Fibroblast of lung (primary cell): Measurements from ENCODE around the gene CDKL5. TPM values are rescaled to one million over a fixed set of nuclear protein-coding genes. Genes with fewer than 3 reads are reported as not detected.
A peak's percentile ranks its signal among the peaks of the same experiment; 100 is the strongest.

Source experiments
- DNase-seq, 2 donors: peaks; one replicate each; pipeline versions ENCODE4 v3.0.0 to v3.0.0-alpha.2; 2010; ENCODE audit warnings: low read depth in 2 of 2
- H2AFZ ChIP-seq: 2 replicates; pipeline ENCODE4 v1.5.1; 2012; ENCODE audit warnings: low read length, control low read depth, inconsistent platforms
- H3K27ac ChIP-seq: 2 replicates; pipeline ENCODE4 v1.5.1; 2011; ENCODE audit warnings: low read length, control low read depth; ENCODE audit not compliant: insufficient read depth
- H3K27me3 ChIP-seq: 2 replicates; pipeline ENCODE4 v1.5.1; 2011; ENCODE audit warnings: mild to moderate bottlenecking, low read length; ENCODE audit not compliant: control insufficient read depth, insufficient read depth
- H3K36me3 ChIP-seq: 2 replicates; pipeline ENCODE4 v1.5.1; 2011; ENCODE audit warnings: low read length; ENCODE audit not compliant: control insufficient read depth, insufficient read depth
- H3K4me1 ChIP-seq: 2 replicates; pipeline ENCODE4 v1.5.1; 2011; ENCODE audit warnings: low read length; ENCODE audit not compliant: control insufficient read depth, insufficient read depth; ENCODE audit errors: extremely low read depth
- H3K4me2 ChIP-seq: 2 replicates; pipeline ENCODE4 v1.5.1; 2011; ENCODE audit warnings: low read length, control low read depth; ENCODE audit not compliant: insufficient read depth; ENCODE audit errors: extremely low read depth
- H3K4me3 ChIP-seq, 4 experiments: fragments of 200-600 bp in 1 of 4; sonication (generic) in 1 of 4; replicated peaks in 1 of 4; 2 replicates each; pipeline ENCODE4 v1.5.1; 2011 to 2016; ENCODE audit warnings: low read length in 4 of 4, low read depth in 3 of 4, mild to moderate bottlenecking in 3 of 4, control low read depth in 2 of 4, inconsistent platforms in 1 of 4, mixed read lengths in 1 of 4; ENCODE audit not compliant: insufficient read depth in 1 of 4; ENCODE audit errors: control extremely low read depth in 1 of 4
- H3K79me2 ChIP-seq: 2 replicates; pipeline ENCODE4 v1.5.1; 2012; ENCODE audit warnings: mild to moderate bottlenecking, low read length, inconsistent platforms; ENCODE audit not compliant: control insufficient read depth, insufficient read depth
- H3K9ac ChIP-seq: 2 replicates; pipeline ENCODE4 v1.5.1; 2011; ENCODE audit warnings: mild to moderate bottlenecking, low read length, control low read depth; ENCODE audit not compliant: insufficient read depth
- H3K9me3 ChIP-seq: 2 replicates; pipeline ENCODE4 v1.5.1; 2012; ENCODE audit warnings: low read depth, low read length; ENCODE audit not compliant: control insufficient read depth, insufficient read depth
- H4K20me1 ChIP-seq: 2 replicates; pipeline ENCODE4 v1.5.1; 2011; ENCODE audit warnings: low read length; ENCODE audit not compliant: control insufficient read depth, insufficient read depth; ENCODE audit errors: extremely low read depth
- CTCF ChIP-seq, 2 donors: IDR thresholded peaks in 1 of 2; conservative IDR thresholded peaks in 1 of 2; 1 replicate in 1 of 2; 2 replicates in 1 of 2; pipeline ENCODE4 v1.5.1; 2011 to 2012; ENCODE audit warnings: low read length in 2 of 2, control low read depth in 1 of 2, inconsistent platforms in 1 of 2, low read depth in 1 of 2, mild to moderate bottlenecking in 1 of 2
- EZH2 ChIP-seq: IDR thresholded peaks from 2 replicates; pipeline ENCODE4 v1.5.1; 2012; ENCODE audit warnings: low read length, control low read depth, mild to moderate bottlenecking; ENCODE audit errors: missing control alignments
- polyA plus RNA-seq, 2 donors: library from polyadenylated mRNA; depleted of rRNA in 1 of 2; stranded (reverse) in 1 of 2; unstranded in 1 of 2; fragments of >200 nt; gene quantifications; 2 replicates each; pipeline ENCODE4 v1.2.1, GENCODE V29; 2011 to 2012; ENCODE audit warnings: missing spikeins in 1 of 2
- total RNA-seq: library from RNA; depleted of rRNA; stranded (reverse); fragments of >200 nt; gene quantifications from 2 replicates; pipeline ENCODE4 v1.2.1, GENCODE V29; 2014

CDKL5 gene
- total and polyA plus RNA-seq, 2 donors (not counting 1 experiment from before 2014, with no cell fraction given): 5.0 to 6.6 TPM

DNA sequence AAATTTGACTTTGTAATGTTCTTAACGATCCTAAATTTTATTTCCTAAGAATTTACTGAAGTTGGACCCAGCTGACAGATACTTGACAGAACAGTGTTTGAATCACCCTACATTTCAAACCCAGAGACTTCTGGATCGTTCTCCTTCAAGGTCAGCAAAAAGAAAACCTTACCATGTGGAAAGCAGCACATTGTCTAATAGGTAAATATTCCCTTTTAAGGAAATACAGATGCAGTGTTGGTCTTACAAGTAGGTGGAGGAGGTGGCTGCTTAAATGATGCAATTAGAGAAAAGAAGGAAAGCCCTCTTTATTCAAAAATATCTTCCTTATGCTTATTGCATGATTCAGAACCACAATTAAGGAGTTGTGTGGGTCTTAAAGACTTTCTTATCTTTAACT lies 173.0 kb downstream of the CDKL5 start:
- no peaks in the 10 kb centered on the region for H3K79me2 ChIP-seq
- no peak overlapping the region for H2AFZ ChIP-seq
- no peak overlapping the region for H3K4me3 ChIP-seq
- H3K4me2 ChIP-seq: no peak overlapping the region
- H3K27ac ChIP-seq: no peak overlapping the region
- TF ChIP-seq EZH2 (no peak), CTCF (conservative IDR thresholded peaks at IDR 0.05 in 1 of 2, IDR thresholded peaks at IDR 0.05 in 1 of 2; ENCODE audit: low read depth in 1 of 2, low read length in 2 of 2) (no peak)
- H3K36me3 ChIP-seq: no peaks in the 10 kb centered on the region
- DNase-seq: peak; percentile 1 to 30
- H3K9ac ChIP-seq: no peak overlapping the region
- H3K4me1 ChIP-seq: no peaks in the 10 kb centered on the region
- no peaks in the 10 kb centered on the region for H3K27me3 ChIP-seq
- no peaks in the 10 kb centered on the region for H4K20me1 ChIP-seq
- H3K9me3 ChIP-seq: no peaks in the 10 kb centered on the region

DNA sequence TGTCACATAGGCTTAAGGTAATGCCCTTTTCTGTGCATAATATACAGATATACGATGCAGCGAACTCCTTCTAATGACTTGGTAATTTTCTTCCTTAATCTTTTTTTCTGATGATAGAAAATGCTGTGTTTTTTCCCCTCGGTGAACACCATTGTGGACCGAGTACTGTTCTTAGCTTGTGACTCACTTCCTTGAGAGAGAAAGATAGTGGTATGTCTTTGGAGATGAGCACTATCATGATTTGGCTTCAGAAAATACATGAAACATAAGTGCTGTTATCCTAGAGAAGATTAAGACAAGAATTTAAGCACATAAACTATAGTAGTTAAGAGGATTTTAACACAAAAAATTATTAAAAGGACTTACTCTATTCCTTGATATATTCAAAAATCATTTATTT lies 182.6 kb downstream of the CDKL5 start:
- peak in 1 of 2 donors; percentile 3 for DNase-seq

DNA sequence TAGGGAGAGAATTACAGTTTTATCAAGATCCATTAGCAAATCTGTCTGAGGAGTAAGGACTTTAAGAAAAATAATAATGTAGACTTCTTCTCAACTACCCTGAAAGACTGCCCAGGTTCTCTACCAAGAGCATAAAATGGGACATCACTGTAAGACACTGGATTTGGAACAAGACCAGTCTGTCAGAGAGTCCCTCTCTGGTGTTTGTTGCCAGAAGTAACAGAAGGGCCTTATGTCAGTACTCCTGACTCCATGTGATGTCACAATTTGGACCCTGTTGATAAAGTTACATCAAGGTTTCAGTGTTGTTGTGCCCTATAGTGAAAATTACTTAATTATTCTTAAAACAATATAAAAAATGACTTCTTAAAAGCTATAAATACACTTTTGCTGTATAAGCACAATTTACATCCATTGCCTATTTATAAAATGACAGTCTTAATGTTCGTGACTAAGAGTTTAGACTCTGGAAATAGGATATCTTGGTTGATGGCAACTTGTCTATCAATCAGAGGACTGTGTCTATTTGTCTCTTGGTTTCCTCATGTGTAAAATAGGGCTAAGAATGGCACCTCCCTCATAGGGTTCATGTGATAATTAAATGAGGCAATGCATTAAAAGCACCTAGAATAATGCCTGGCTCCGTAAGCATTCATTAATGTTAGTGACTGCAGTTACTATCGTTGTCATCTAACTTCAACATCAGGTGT lies 188.7 kb downstream of the CDKL5 start:
- H4K20me1 ChIP-seq: no peaks in the 10 kb centered on the region
- TF ChIP-seq CTCF (conservative IDR thresholded peaks at IDR 0.05 in 1 of 2, IDR thresholded peaks at IDR 0.05 in 1 of 2; ENCODE audit: low read depth in 1 of 2, low read length in 2 of 2) (no peak), EZH2 (no peak)
- no peak for DNase-seq
- no peak overlapping the region for H2AFZ ChIP-seq
- H3K36me3 ChIP-seq: no peaks in the 10 kb centered on the region
- no peak overlapping the region for H3K9ac ChIP-seq
- H3K9me3 ChIP-seq: no peaks in the 10 kb centered on the region
- H3K4me3 ChIP-seq: no peak overlapping the region
- H3K27ac ChIP-seq: no peak overlapping the region
- no peaks in the 10 kb centered on the region for H3K4me1 ChIP-seq
- H3K27me3 ChIP-seq: no peaks in the 10 kb centered on the region
- no peak overlapping the region for H3K4me2 ChIP-seq
- no peaks in the 10 kb centered on the region for H3K79me2 ChIP-seq

More for the DNA sequence above, 182.6 kb downstream of the CDKL5 start:
- TF ChIP-seq CTCF (conservative IDR thresholded peaks at IDR 0.05 in 1 of 2, IDR thresholded peaks at IDR 0.05 in 1 of 2; ENCODE audit: low read depth in 1 of 2, low read length in 2 of 2) (no peak), EZH2 (no peak)
- Histone ChIP-seq H3K27ac (no peak overlapping the region), H3K79me2 (no peaks in the 10 kb centered on the region), H4K20me1 (no peaks in the 10 kb centered on the region), H2AFZ (no peak overlapping the region), H3K9ac (no peak overlapping the region), H3K36me3 (no peaks in the 10 kb centered on the region), H3K9me3 (no peaks in the 10 kb centered on the region), H3K27me3 (no peaks in the 10 kb centered on the region), H3K4me3 (no peak overlapping the region), H3K4me2 (no peak overlapping the region), H3K4me1 (no peaks in the 10 kb centered on the region)
